HG02943 (cell line): Measurements from ENCODE around the gene MEIS3.

ENCODE experiments used
- ATAC-seq: cut with Tn5 transposase; IDR thresholded peaks from one replicate; pipeline ENCODE4 v1.9.1; 2021; ENCODE audit warnings: mild to moderate bottlenecking, low read depth, moderate library complexity; ENCODE audit not compliant: unreplicated experiment

MEIS3 gene

GRCh38 chr19:47435883-47436417 is 16.6 kb upstream of the MEIS3 start:
- no peak for ATAC-seq

- no peak for ATAC-seq
Measured at GRCh38 chr19:47435196-47435595, 15.9 kb upstream of the MEIS3 start.

DNA sequence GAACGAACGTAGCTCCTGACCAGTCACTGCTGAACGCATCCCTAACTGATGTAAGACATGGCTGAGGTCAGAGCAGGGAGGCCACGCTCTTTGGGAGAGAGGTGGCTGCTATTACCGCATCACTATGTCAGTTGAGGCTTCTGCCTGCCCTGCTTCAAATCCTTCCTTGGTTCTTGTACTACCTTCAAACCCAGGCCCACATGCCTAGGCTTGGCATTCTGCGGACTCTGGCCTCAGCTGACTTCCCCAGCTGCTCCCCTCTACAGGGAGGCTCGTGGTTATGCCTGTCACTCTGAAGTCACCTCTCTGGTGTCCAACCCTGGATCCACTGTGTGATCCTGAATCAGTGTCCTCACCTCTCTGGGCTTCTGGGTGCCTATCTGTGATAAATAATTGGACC is 14.8 kb upstream of the MEIS3 start:
- ATAC-seq = no peak

GRCh38 chr19:47433121-47433520 is 13.8 kb upstream of the MEIS3 start:
- ATAC-seq = no peak

DNA sequence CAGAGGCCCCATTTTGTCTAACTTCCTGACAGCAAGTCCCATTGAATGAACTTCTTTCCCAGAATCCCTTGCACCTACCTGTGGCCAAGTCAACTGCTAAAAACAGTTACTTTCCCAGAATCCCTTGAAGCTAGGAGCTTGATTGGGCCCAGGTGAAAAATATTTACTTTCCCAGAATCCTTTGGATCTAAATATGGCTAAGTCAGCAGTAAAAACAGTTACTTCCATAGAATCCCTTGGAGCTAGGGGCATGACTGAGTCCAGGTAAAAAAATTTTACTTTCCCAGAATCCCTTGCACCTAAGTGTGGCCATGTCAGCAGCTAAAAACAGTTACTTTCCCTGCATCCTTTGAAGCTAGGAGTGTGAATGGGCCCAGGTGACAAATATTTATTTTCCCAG is 13.2 kb upstream of the MEIS3 start:
- no peak for ATAC-seq

GRCh38 chr19:47432091-47432490 is 12.8 kb upstream of the MEIS3 start:
- no peak for ATAC-seq

DNA sequence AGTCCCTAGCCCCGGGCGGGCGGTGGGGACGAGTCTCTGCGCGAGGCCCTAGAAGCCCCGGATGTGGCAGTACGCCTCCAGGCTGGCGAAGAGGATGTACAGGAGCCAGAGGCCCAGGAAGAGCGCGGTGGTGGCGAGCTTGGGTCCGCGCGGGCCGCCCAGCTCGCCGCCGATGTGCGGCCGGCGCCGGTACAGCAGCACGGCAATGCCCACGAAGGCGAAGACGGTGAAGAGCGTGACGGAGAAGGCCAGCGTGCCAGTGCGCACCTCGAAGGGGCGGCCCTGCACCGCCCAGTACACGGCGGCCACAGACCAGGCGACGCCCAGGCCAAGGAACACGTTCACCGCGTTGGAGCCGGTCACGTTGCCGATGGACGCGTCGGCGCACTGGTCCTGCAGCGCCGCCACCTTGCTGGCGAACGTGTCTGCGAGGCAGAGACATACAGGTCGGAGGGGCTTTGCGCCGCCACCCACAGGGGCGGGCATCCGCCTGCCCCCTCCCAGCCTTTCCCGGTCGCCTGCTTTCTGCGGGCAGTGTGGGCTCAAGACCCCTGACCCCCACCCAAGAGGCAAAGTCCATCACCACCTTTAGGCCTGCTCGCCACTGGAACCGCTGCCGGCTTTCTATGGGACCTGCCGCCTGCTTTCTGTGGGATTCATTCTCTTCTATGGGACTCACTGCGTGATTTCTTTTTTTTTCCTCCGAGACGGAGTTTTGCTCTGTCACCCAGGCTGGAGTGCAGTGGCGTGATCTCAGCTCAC is 10.9 kb upstream of the MEIS3 start:
- ATAC-seq = no peak

- no peak for ATAC-seq
Measured at GRCh38 chr19:47429140-47429793, 9.9 kb upstream of the MEIS3 start.

- no peak for ATAC-seq
Measured at GRCh38 chr19:47428177-47428894, 9.0 kb upstream of the MEIS3 start.

GRCh38 chr19:47427241-47428176 is 8.2 kb upstream of the MEIS3 start:
- ATAC-seq = no peak

GRCh38 chr19:47423203-47423882 is 4.0 kb upstream of the MEIS3 start:
- ATAC-seq = no peak

GRCh38 chr19:47422417-47423163 is 3.3 kb upstream of the MEIS3 start:
- ATAC-seq = no peak

DNA sequence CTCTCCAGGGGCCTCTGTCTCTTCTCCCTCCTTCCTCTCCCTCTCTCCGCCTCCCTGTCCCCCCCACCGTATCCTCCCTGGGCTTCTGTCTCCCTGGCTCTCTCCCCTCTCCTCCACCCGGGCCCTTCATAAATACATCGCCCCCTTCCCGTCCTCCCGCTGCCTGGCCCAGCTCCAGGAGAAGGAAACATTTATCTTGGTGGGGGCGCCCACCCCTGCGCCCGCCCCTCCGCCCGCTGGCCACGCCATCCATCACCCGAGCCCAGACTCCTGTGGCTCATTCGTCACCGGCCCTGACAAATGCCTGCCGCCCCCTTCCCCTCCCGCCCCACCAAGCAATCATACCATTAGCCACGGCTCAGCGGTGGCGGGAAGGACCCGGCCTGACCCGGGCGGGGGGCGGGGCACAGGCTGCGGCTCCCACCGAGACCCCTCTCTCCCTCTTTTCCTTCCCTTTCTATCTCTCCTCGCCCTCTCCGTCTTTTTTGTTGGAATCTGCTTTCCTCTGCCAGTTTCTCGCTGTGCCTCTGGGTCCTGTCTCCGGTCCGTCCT is 2.6 kb upstream of the MEIS3 start:
- no peak for ATAC-seq

GRCh38 chr19:47421244-47421786 is 2.0 kb upstream of the MEIS3 start:
- no peak for ATAC-seq

DNA sequence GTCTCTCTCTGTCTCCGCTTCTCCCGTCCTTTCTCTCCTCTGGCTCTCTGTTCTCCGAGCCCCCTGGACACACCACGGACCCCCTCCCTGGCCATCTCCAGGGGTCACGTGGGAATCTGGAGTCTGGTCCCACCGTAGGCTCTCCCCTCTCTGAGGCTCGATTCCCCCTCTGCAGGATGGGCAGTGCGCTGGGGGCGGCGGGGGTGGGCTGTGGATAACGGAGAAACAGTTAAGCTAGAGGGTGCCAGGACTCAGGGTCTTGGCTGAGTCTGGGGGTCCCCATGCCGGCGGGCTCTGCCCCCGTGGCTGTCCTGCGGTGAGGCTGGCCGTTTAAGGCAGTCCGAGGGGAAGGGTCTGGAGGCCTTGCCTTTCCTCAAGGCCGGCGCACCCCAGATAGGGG is 462 bp upstream of the MEIS3 start:
- no peak for ATAC-seq

GRCh38 chr19:47418692-47419029 is 666 bp downstream of the MEIS3 start:
- ATAC-seq = no peak

- no peak for ATAC-seq
Measured at GRCh38 chr19:47417746-47418691, 1.3 kb downstream of the MEIS3 start.
